Measurements from ENCODE around the gene PRKN.
"Not testable (repeated sequence)": the region's sequence is repeated elsewhere in the genome, so short reads cannot be mapped to it uniquely, and the experiment has no call there.

Gene PRKN

GRCh38 chr6:162435071-162435470, 292.5 kb downstream of the PRKN start:
- no peak for DNase-seq

GRCh38 chr6:162421004-162421403, 306.6 kb downstream of the PRKN start:
- DNase-seq: no peak

- no peak for DNase-seq
These were observed 310.6 kb downstream of the PRKN start for GRCh38 chr6:162416831-162417537.

GRCh38 chr6:162416307-162416706, 311.3 kb downstream of the PRKN start:
- no peak for DNase-seq

GRCh38 chr6:162409741-162410691, 317.6 kb downstream of the PRKN start:
- no peak for DNase-seq

GRCh38 chr6:162408826-162409535, 318.6 kb downstream of the PRKN start:
- no peak for DNase-seq

GRCh38 chr6:162404951-162405350, 322.6 kb downstream of the PRKN start:
- no peak for DNase-seq

- DNase-seq: no peak
These were observed 324.5 kb downstream of the PRKN start for GRCh38 chr6:162403031-162403430.

- no peak for DNase-seq
These were observed 332.4 kb downstream of the PRKN start for GRCh38 chr6:162395181-162395580.

- DNase-seq: not testable (repeated sequence)
These were observed 336.4 kb downstream of the PRKN start for GRCh38 chr6:162390961-162391811.

GRCh38 chr6:162389343-162390085, 338.1 kb downstream of the PRKN start:
- DNase-seq: no peak

GRCh38 chr6:162388383-162388777, 339.2 kb downstream of the PRKN start:
- no peak for DNase-seq

GRCh38 chr6:162387718-162388382, 339.7 kb downstream of the PRKN start:
- DNase-seq: no peak

GRCh38 chr6:162385980-162386379, 341.6 kb downstream of the PRKN start:
- no peak for DNase-seq

GRCh38 chr6:162379757-162380409, 347.7 kb downstream of the PRKN start:
- DNase-seq: no peak

GRCh38 chr6:162377735-162378134, 349.8 kb downstream of the PRKN start:
- DNase-seq: no peak

GRCh38 chr6:162373868-162374267, 353.7 kb downstream of the PRKN start:
- no peak for DNase-seq

GRCh38 chr6:162373192-162373591, 354.4 kb downstream of the PRKN start:
- no peak for DNase-seq

- no peak for DNase-seq
These were observed 355.5 kb downstream of the PRKN start for GRCh38 chr6:162372106-162372505.

- no peak for DNase-seq
These were observed 356.4 kb downstream of the PRKN start for GRCh38 chr6:162371121-162371520.

- DNase-seq: no peak
These were observed 358.5 kb downstream of the PRKN start for GRCh38 chr6:162369091-162369490.

Data from NCI-H1694 (cell line).